CD4-positive, alpha-beta T cell treated with Interleukin-4 for 1 hour (primary cell): ENCODE data around the gene C10orf95.

Experiments used
- DNase-seq, 2 donors: peaks; one replicate each; pipeline ENCODE4 v3.0.0-alpha.2; 2020 to 2022

C10orf95 gene

GRCh38 chr10:102413806-102414561 is 37.4 kb downstream of the C10orf95 start:
- no peak for DNase-seq

- peak; percentile 46 to 58 for DNase-seq
These were observed 38.2 kb downstream of the C10orf95 start for GRCh38 chr10:102413053-102413705.

GRCh38 chr10:102412293-102412692 is 39.0 kb downstream of the C10orf95 start:
- DNase-seq, result no peak

GRCh38 chr10:102411341-102412255 is 39.7 kb downstream of the C10orf95 start:
- DNase-seq, result no peak

GRCh38 chr10:102410429-102411073 is 40.8 kb downstream of the C10orf95 start:
- peak; percentile 41 to 53 for DNase-seq

GRCh38 chr10:102409604-102410428 is 41.5 kb downstream of the C10orf95 start:
- DNase-seq, result no peak

GRCh38 chr10:102408728-102409603 is 42.4 kb downstream of the C10orf95 start:
- peak; percentile 73 to 74 for DNase-seq

GRCh38 chr10:102408131-102408727 is 43.1 kb downstream of the C10orf95 start:
- peak in 1 of 2 donors; percentile 24 for DNase-seq

- DNase-seq, result peak in 1 of 2 donors; percentile 11
These were observed 43.8 kb downstream of the C10orf95 start for GRCh38 chr10:102407425-102408130.

GRCh38 chr10:102406815-102407214 is 44.5 kb downstream of the C10orf95 start:
- peak in 1 of 2 donors; percentile 19 for DNase-seq

- peak in 1 of 2 donors; percentile 42 for DNase-seq
These were observed 45.7 kb downstream of the C10orf95 start for GRCh38 chr10:102405632-102406031.

- DNase-seq, result peak in 1 of 2 donors; percentile 34
These were observed 46.2 kb downstream of the C10orf95 start for GRCh38 chr10:102405108-102405571.

GRCh38 chr10:102404361-102405107 is 46.8 kb downstream of the C10orf95 start:
- DNase-seq, result peak; percentile 41 to 45

GRCh38 chr10:102403115-102403514 is 48.2 kb downstream of the C10orf95 start:
- peak in 1 of 2 donors; percentile 22 for DNase-seq

GRCh38 chr10:102402512-102402896 is 48.8 kb downstream of the C10orf95 start:
- DNase-seq, result no peak

GRCh38 chr10:102401735-102402511 is 49.4 kb downstream of the C10orf95 start:
- DNase-seq, result no peak

- no peak for DNase-seq
These were observed 50.0 kb downstream of the C10orf95 start for GRCh38 chr10:102401342-102401654.
